ENCODE data around the gene PARD3. TPM values are rescaled to one million over a fixed set of nuclear protein-coding genes. Genes with fewer than 3 reads are reported as not detected.

Gene PARD3
- total and polyA plus RNA-seq, 2 experiments from 2014 or later, result 47.2 to 59.7 TPM

- peaks cover 13% of the 10 kb centered on the region for H4K20me1 ChIP-seq (ENCODE audit: insufficient read depth, poor library complexity, severe bottlenecking)
Observed at GRCh38 chr10:34654211-34654610, 160.9 kb downstream of the PARD3 start.

GRCh38 chr10:34653530-34653929 lies 161.6 kb downstream of the PARD3 start:
- Histone ChIP-seq H3K27me3 (no peaks in the 10 kb centered on the region), H4K20me1 (ENCODE audit: insufficient read depth, poor library complexity, severe bottlenecking) (peaks cover 13% of the 10 kb centered on the region), H2AFZ (no peak overlapping the region), H3K36me3 (replicated peaks; ENCODE audit: insufficient read depth, low read depth) (no peaks in the 10 kb centered on the region), H3K9me3 (ENCODE audit: low read depth) (no peaks in the 10 kb centered on the region), H3K79me2 (peaks cover 78% of the 10 kb centered on the region), H3K4me1 (ENCODE audit: insufficient read depth) (peaks cover 13% of the 10 kb centered on the region), H3K4me3 (no peak overlapping the region), H3K9me2 (replicated peaks; ENCODE audit: insufficient read depth) (no peaks in the 10 kb centered on the region), H3K27ac (no peak overlapping the region), H3K4me2 (no peak overlapping the region)
- TF ChIP-seq EZH2phosphoT487 (IDR thresholded peaks at IDR 0.05; ENCODE audit: low read depth, severe bottlenecking, unreplicated experiment) (no peak), EZH2 (IDR thresholded peaks at IDR 0.05; ENCODE audit: borderline replicate concordance) (no peak)
- 93% methylated on average over 4 of the region's 4 CpGs for WGBS (ENCODE audit: low lambda C conversion rate, missing lambda C conversion rate)
- DNase-seq (ENCODE audit: low spot score), result no peak

More at GRCh38 chr10:34654211-34654610, 160.9 kb downstream of the PARD3 start:
- TF ChIP-seq EZH2phosphoT487 (IDR thresholded peaks at IDR 0.05; ENCODE audit: low read depth, severe bottlenecking, unreplicated experiment) (no peak), CTCF (IDR thresholded peaks at IDR 0.05; ENCODE audit: poor library complexity) (no peak), EZH2 (IDR thresholded peaks at IDR 0.05; ENCODE audit: borderline replicate concordance) (no peak)
- Histone ChIP-seq H3K27me3 (no peaks in the 10 kb centered on the region), H3K36me3 (replicated peaks; ENCODE audit: insufficient read depth, low read depth) (no peaks in the 10 kb centered on the region), H3K4me2 (no peak overlapping the region), H3K27ac (no peak overlapping the region), H3K4me1 (ENCODE audit: insufficient read depth) (peaks cover 13% of the 10 kb centered on the region), H3K79me2 (peaks cover 77% of the 10 kb centered on the region), H3K9me3 (ENCODE audit: low read depth) (no peaks in the 10 kb centered on the region), H3K4me3 (no peak overlapping the region), H2AFZ (no peak overlapping the region), H3K9me2 (replicated peaks; ENCODE audit: insufficient read depth) (no peaks in the 10 kb centered on the region)
- no peak for DNase-seq (ENCODE audit: low spot score)
- WGBS (ENCODE audit: low lambda C conversion rate, missing lambda C conversion rate), result 71% methylated on average over 3 of the region's 3 CpGs

- DNase-seq (ENCODE audit: low spot score), result no peak
- Histone ChIP-seq H3K4me3 (no peak overlapping the region), H3K4me2 (peak overlapping the region; percentile 19), H3K9me3 (ENCODE audit: low read depth) (no peaks in the 10 kb centered on the region), H3K9me2 (replicated peaks; ENCODE audit: insufficient read depth) (no peaks in the 10 kb centered on the region), H4K20me1 (ENCODE audit: insufficient read depth, poor library complexity, severe bottlenecking) (peaks cover 13% of the 10 kb centered on the region), H3K27me3 (no peaks in the 10 kb centered on the region), H2AFZ (no peak overlapping the region), H3K27ac (no peak overlapping the region), H3K79me2 (peaks cover 73% of the 10 kb centered on the region), H3K4me1 (ENCODE audit: insufficient read depth) (peaks cover 9% of the 10 kb centered on the region), H3K36me3 (replicated peaks; ENCODE audit: insufficient read depth, low read depth) (no peaks in the 10 kb centered on the region)
- TF ChIP-seq CTCF (IDR thresholded peaks at IDR 0.05; ENCODE audit: poor library complexity) (no peak), EZH2 (IDR thresholded peaks at IDR 0.05; ENCODE audit: borderline replicate concordance) (no peak), EZH2phosphoT487 (IDR thresholded peaks at IDR 0.05; ENCODE audit: low read depth, severe bottlenecking, unreplicated experiment) (no peak)
- WGBS (ENCODE audit: low lambda C conversion rate, missing lambda C conversion rate), result 59% methylated on average over 12 of the region's 12 CpGs
Observed at GRCh38 chr10:34651416-34652195, 163.5 kb downstream of the PARD3 start.

GRCh38 chr10:34650156-34650555 lies 164.9 kb downstream of the PARD3 start:
- H3K27ac ChIP-seq, result no peak overlapping the region
- peaks cover 6% of the 10 kb centered on the region for H3K4me1 ChIP-seq (ENCODE audit: insufficient read depth)
- H3K36me3 ChIP-seq (replicated peaks; ENCODE audit: insufficient read depth, low read depth), result no peaks in the 10 kb centered on the region
- no peak overlapping the region for H3K4me2 ChIP-seq
- peaks cover 78% of the 10 kb centered on the region for H3K79me2 ChIP-seq
- no peaks in the 10 kb centered on the region for H3K9me2 ChIP-seq (replicated peaks; ENCODE audit: insufficient read depth)
- TF ChIP-seq CTCF (IDR thresholded peaks at IDR 0.05; ENCODE audit: poor library complexity) (no peak), EZH2 (IDR thresholded peaks at IDR 0.05; ENCODE audit: borderline replicate concordance) (no peak), EZH2phosphoT487 (IDR thresholded peaks at IDR 0.05; ENCODE audit: low read depth, severe bottlenecking, unreplicated experiment) (no peak)
- 90% methylated on average over 8 of the region's 8 CpGs for WGBS (ENCODE audit: low lambda C conversion rate, missing lambda C conversion rate)
- DNase-seq (ENCODE audit: low spot score), result no peak
- no peak overlapping the region for H3K4me3 ChIP-seq
- H4K20me1 ChIP-seq (ENCODE audit: insufficient read depth, poor library complexity, severe bottlenecking), result peaks cover 13% of the 10 kb centered on the region
- no peaks in the 10 kb centered on the region for H3K9me3 ChIP-seq (ENCODE audit: low read depth)
- H3K27me3 ChIP-seq, result no peaks in the 10 kb centered on the region
- no peak overlapping the region for H2AFZ ChIP-seq
